NB4 (cell line): ENCODE results near the gene ZNF132.

Experiments
- TF ChIP-seq, protein P1 (sequence below): IDR thresholded peaks from one replicate; pipeline ENCODE4 v1.5.1; 2012; ENCODE audit warnings: low read depth, low read length
- TF ChIP-seq, protein P2 (sequence below): IDR thresholded peaks from 2 replicates; pipeline ENCODE4 v1.6.1; 2011; ENCODE audit warnings: low read depth, low read length

DNA sequence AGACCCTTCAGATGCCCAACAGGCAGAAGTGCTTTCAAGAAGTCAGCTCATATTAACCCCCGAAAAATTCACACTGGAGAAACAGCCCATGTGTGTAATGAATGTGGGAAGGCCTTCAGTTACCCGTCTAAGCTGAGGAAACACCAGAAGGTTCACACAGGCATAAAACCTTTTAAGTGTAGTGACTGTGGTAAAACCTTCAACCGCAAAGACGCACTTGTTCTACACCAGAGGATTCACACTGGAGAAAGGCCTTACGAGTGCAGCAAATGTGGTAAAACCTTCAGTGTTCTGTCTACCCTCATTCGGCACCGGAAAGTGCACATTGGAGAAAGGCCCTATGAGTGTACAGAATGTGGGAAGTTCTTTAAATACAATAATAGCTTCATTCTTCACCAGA is 22.9 kb downstream of the ZNF132 start:
- TF ChIP-seq, protein P1, sequence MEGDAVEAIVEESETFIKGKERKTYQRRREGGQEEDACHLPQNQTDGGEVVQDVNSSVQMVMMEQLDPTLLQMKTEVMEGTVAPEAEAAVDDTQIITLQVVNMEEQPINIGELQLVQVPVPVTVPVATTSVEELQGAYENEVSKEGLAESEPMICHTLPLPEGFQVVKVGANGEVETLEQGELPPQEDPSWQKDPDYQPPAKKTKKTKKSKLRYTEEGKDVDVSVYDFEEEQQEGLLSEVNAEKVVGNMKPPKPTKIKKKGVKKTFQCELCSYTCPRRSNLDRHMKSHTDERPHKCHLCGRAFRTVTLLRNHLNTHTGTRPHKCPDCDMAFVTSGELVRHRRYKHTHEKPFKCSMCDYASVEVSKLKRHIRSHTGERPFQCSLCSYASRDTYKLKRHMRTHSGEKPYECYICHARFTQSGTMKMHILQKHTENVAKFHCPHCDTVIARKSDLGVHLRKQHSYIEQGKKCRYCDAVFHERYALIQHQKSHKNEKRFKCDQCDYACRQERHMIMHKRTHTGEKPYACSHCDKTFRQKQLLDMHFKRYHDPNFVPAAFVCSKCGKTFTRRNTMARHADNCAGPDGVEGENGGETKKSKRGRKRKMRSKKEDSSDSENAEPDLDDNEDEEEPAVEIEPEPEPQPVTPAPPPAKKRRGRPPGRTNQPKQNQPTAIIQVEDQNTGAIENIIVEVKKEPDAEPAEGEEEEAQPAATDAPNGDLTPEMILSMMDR = no peak
- TF ChIP-seq, protein P2, sequence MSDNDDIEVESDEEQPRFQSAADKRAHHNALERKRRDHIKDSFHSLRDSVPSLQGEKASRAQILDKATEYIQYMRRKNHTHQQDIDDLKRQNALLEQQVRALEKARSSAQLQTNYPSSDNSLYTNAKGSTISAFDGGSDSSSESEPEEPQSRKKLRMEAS = no peak
